MM.1S (cell line): ENCODE data around the gene LRRC38.
A peak's percentile ranks its signal among the peaks of the same experiment; 100 is the strongest.

ENCODE experiments used
- DNase-seq: peaks from one replicate; pipeline ENCODE4 v3.0.0-alpha.2; 2015
- H2AFZ ChIP-seq: fragments of 300-600 bp; sonication (generic); 2 replicates; pipeline ENCODE4 v1.6.0; 2016; ENCODE audit warnings: antibody characterized with exemption, low read length
- H3F3A ChIP-seq: fragments of 300-600 bp; sonication (generic); 2 replicates; pipeline ENCODE4 v1.6.1; 2016; ENCODE audit warnings: mild to moderate bottlenecking, antibody characterized with exemption, low read length, moderate library complexity, mixed read lengths; ENCODE audit not compliant: insufficient read depth
- H3K27ac ChIP-seq: fragments of 300-600 bp; sonication (generic); 2 replicates; pipeline ENCODE4 v1.5.1; 2016; ENCODE audit warnings: mild to moderate bottlenecking, low read length
- H3K27me3 ChIP-seq: fragments of 300-600 bp; sonication (generic); replicated peaks from 2 replicates; pipeline ENCODE4 v1.6.0; 2016; ENCODE audit warnings: low read length; ENCODE audit not compliant: insufficient read depth
- H3K36me3 ChIP-seq: fragments of 300-600 bp; sonication (generic); replicated peaks from 2 replicates; pipeline ENCODE4 v1.6.1; 2016; ENCODE audit warnings: mild to moderate bottlenecking, low read length, mixed read lengths; ENCODE audit not compliant: insufficient read depth
- H3K4me1 ChIP-seq: fragments of 300-600 bp; sonication (generic); 2 replicates; pipeline ENCODE4 v1.6.1; 2016; ENCODE audit warnings: low read length, mixed read lengths
- H3K4me2 ChIP-seq: fragments of 300-600 bp; sonication (generic); 2 replicates; pipeline ENCODE4 v1.6.0; 2016; ENCODE audit warnings: low read depth, low read length
- H3K4me3 ChIP-seq: fragments of 300-600 bp; sonication (generic); 2 replicates; pipeline ENCODE4 v1.5.1; 2016; ENCODE audit warnings: low read length, mixed read lengths
- H3K79me2 ChIP-seq: fragments of 300-600 bp; sonication (generic); 2 replicates; pipeline ENCODE4 v1.6.1; 2016; ENCODE audit warnings: mixed run types, low read length, mixed read lengths
- H3K9ac ChIP-seq: fragments of 300-600 bp; sonication (generic); 2 replicates; pipeline ENCODE4 v1.6.1; 2016; ENCODE audit warnings: low read length, mixed read lengths
- H3K9me2 ChIP-seq: fragments of 300-600 bp; sonication (generic); replicated peaks from 2 replicates; pipeline ENCODE4 v1.6.1; 2016; ENCODE audit warnings: mild to moderate bottlenecking, low read length, mixed read lengths; ENCODE audit not compliant: insufficient read depth
- H3K9me3 ChIP-seq: fragments of 300-600 bp; sonication (generic); replicated peaks from 2 replicates; pipeline ENCODE4 v1.6.1; 2016; ENCODE audit warnings: mild to moderate bottlenecking, low read length, mixed read lengths; ENCODE audit not compliant: insufficient read depth
- H4K20me1 ChIP-seq: fragments of 300-600 bp; sonication (generic); 2 replicates; pipeline ENCODE4 v1.6.1; 2016; ENCODE audit warnings: mild to moderate bottlenecking, low read length, moderate library complexity, mixed read lengths; ENCODE audit not compliant: insufficient read depth
- EZH2 ChIP-seq: fragments of 300-600 bp; sonication (generic); optimal IDR thresholded peaks from 2 replicates; pipeline ENCODE3; 2017; ENCODE audit warnings: low read depth, mild to moderate bottlenecking, antibody characterized with exemption, low read length, mixed read lengths
- EZH2phosphoT487 ChIP-seq: fragments of 300-600 bp; sonication (generic); IDR thresholded peaks from 2 replicates; pipeline ENCODE4 v1.6.1; 2018; ENCODE audit warnings: antibody characterized with exemption, low read length
- TF ChIP-seq, protein P1 (sequence below): fragments of 300-600 bp; sonication (generic); IDR thresholded peaks from 2 replicates; pipeline ENCODE4 v1.5.1; 2016; ENCODE audit warnings: antibody characterized with exemption, low read length, mixed read lengths

Gene LRRC38

GRCh38 chr1:13469343-13469742, 44.5 kb downstream of the LRRC38 start:
- no peak overlapping the region for H3K4me2 ChIP-seq
- H3K9ac ChIP-seq = no peak overlapping the region
- 0 out of 2 replicates have a peak, but pooled peaks cover 4% of the 10 kb centered on the region for H3K4me1 ChIP-seq
- TF ChIP-seq, protein P1, sequence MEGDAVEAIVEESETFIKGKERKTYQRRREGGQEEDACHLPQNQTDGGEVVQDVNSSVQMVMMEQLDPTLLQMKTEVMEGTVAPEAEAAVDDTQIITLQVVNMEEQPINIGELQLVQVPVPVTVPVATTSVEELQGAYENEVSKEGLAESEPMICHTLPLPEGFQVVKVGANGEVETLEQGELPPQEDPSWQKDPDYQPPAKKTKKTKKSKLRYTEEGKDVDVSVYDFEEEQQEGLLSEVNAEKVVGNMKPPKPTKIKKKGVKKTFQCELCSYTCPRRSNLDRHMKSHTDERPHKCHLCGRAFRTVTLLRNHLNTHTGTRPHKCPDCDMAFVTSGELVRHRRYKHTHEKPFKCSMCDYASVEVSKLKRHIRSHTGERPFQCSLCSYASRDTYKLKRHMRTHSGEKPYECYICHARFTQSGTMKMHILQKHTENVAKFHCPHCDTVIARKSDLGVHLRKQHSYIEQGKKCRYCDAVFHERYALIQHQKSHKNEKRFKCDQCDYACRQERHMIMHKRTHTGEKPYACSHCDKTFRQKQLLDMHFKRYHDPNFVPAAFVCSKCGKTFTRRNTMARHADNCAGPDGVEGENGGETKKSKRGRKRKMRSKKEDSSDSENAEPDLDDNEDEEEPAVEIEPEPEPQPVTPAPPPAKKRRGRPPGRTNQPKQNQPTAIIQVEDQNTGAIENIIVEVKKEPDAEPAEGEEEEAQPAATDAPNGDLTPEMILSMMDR = peak; percentile 49
- no peak for TF ChIP-seq EZH2phosphoT487
- no peak for TF ChIP-seq EZH2
- no peaks in the 10 kb centered on the region for H3K36me3 ChIP-seq
- no peaks in the 10 kb centered on the region for H3K27me3 ChIP-seq
- no peaks in the 10 kb centered on the region for H4K20me1 ChIP-seq
- no peak overlapping the region for H3K27ac ChIP-seq
- 0 out of 2 replicates have a peak overlapping the region, but pooled peaks have one; percentile 14 for H2AFZ ChIP-seq
- peak; percentile 82 for DNase-seq
- H3K79me2 ChIP-seq = no peaks in the 10 kb centered on the region
- H3K9me3 ChIP-seq = no peaks in the 10 kb centered on the region
- H3F3A ChIP-seq = no peaks in the 10 kb centered on the region
- no peak overlapping the region for H3K4me3 ChIP-seq
- H3K9me2 ChIP-seq = no peaks in the 10 kb centered on the region

DNA sequence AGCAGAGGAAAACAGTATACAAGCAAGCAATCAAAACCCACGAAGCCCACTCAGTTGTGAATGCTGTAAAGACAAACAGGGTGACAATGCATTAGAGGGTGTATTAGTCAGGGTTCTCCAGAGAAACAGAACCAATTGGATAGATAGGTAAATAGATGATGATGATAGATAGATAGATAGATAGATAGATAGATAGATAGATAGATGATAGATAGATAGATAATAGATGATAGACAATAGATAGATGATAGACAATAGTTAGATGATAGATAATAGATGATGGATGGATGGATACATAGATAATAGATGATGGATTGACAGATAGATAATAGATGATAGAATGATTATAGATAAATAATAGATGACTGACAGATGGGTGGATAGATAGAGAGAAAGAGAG, 48.3 kb downstream of the LRRC38 start:
- no peaks in the 10 kb centered on the region for H4K20me1 ChIP-seq
- no peak overlapping the region for H2AFZ ChIP-seq
- H3K27me3 ChIP-seq = no peaks in the 10 kb centered on the region
- no peaks in the 10 kb centered on the region for H3K36me3 ChIP-seq
- DNase-seq = no peak
- no peak overlapping the region for H3K27ac ChIP-seq
- no peak overlapping the region for H3K9ac ChIP-seq
- H3K79me2 ChIP-seq = no peaks in the 10 kb centered on the region
- TF ChIP-seq EZH2phosphoT487 (no peak), EZH2 (no peak)
- TF ChIP-seq, protein P1 = no peak
- H3K4me1 ChIP-seq = 0 out of 2 replicates have a peak, but pooled peaks cover 4% of the 10 kb centered on the region
- H3K9me2 ChIP-seq = no peaks in the 10 kb centered on the region
- H3K4me3 ChIP-seq = no peak overlapping the region
- no peaks in the 10 kb centered on the region for H3F3A ChIP-seq
- no peak overlapping the region for H3K4me2 ChIP-seq
- no peaks in the 10 kb centered on the region for H3K9me3 ChIP-seq

DNA sequence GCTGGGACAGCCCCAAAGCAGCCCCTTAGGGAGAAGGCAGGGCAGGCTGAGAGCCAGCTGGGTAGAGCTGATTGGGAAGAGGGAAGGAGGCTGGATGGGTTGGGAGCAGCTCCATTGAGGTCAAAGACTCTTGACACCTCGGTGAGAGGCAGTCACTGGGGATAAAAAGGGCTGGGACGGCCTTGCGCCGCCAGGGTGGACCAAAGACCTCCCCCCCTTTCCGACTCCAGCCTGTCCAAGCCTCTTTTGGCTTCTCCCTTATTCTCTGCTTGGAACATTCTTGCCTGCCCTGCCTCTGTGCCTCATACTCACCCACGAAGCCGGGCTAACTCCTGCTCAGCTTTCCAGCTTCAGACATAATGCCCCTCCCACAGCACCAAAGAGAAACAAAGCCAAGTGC, 51.1 kb downstream of the LRRC38 start:
- no peaks in the 10 kb centered on the region for H3K27me3 ChIP-seq
- H2AFZ ChIP-seq = no peak overlapping the region
- no peak overlapping the region for H3K27ac ChIP-seq
- H3K79me2 ChIP-seq = no peaks in the 10 kb centered on the region
- H3K4me2 ChIP-seq = no peak overlapping the region
- TF ChIP-seq, protein P1 = no peak
- TF ChIP-seq EZH2phosphoT487 = no peak
- TF ChIP-seq EZH2 = no peak
- H3K4me3 ChIP-seq = no peak overlapping the region
- no peaks in the 10 kb centered on the region for H3K9me2 ChIP-seq
- H3K9ac ChIP-seq = no peak overlapping the region
- no peaks in the 10 kb centered on the region for H4K20me1 ChIP-seq
- H3K36me3 ChIP-seq = no peaks in the 10 kb centered on the region
- no peaks in the 10 kb centered on the region for H3K9me3 ChIP-seq
- H3F3A ChIP-seq = no peaks in the 10 kb centered on the region
- no peaks in the 10 kb centered on the region for H3K4me1 ChIP-seq
- no peak for DNase-seq
